ENCODE results near the gene NPTX2.

GRCh38 chr7:98654524-98655272, 37.6 kb downstream of the NPTX2 start:
- TF ChIP-seq, protein P1, sequence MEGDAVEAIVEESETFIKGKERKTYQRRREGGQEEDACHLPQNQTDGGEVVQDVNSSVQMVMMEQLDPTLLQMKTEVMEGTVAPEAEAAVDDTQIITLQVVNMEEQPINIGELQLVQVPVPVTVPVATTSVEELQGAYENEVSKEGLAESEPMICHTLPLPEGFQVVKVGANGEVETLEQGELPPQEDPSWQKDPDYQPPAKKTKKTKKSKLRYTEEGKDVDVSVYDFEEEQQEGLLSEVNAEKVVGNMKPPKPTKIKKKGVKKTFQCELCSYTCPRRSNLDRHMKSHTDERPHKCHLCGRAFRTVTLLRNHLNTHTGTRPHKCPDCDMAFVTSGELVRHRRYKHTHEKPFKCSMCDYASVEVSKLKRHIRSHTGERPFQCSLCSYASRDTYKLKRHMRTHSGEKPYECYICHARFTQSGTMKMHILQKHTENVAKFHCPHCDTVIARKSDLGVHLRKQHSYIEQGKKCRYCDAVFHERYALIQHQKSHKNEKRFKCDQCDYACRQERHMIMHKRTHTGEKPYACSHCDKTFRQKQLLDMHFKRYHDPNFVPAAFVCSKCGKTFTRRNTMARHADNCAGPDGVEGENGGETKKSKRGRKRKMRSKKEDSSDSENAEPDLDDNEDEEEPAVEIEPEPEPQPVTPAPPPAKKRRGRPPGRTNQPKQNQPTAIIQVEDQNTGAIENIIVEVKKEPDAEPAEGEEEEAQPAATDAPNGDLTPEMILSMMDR (IDR thresholded peaks at IDR 0.05), result no peak
- TF ChIP-seq POLR2A (IDR thresholded peaks at IDR 0.05), result no peak

All from heart left ventricle (tissue), 13 donors.